Measurements from ENCODE around the gene UNG. TPM values are rescaled to one million over a fixed set of nuclear protein-coding genes. Genes with fewer than 3 reads are reported as not detected.
"Not testable (repeated sequence)": the region's sequence is repeated elsewhere in the genome, so short reads cannot be mapped to it uniquely, and the experiment has no call there.

Gene UNG
- total RNA-seq: 10 to 100 TPM in 1 of 2 donors, 1 to 10 TPM in 1; 4.9 to 13.5 TPM

- Histone ChIP-seq H3K9me3 (no peaks in the 10 kb centered on the region), H3K36me3 (replicated peaks in 1 of 2; ENCODE audit: insufficient read depth in 1 of 2, low read depth in 2 of 2) (peaks cover 0 to 4% of the 10 kb centered on the region in 2 donors), H3K27me3 (no peaks in the 10 kb centered on the region), H3K27ac (peak within 1 kb of the TSS; percentile 74 to 93 (median 86)), H3K4me3 (peak within 1 kb of the TSS; percentile 48 to 76), H3K4me1 (peaks cover 38% of the 10 kb centered on the region)
- DNase-seq: peak; percentile 97 to 98 (median 97)
- no peak for TF ChIP-seq POLR2A (IDR thresholded peaks at IDR 0.05)
- TF ChIP-seq CTCF (IDR thresholded peaks at IDR 0.05): no peak
- WGBS, 2 donors: 0% methylated on average over 10 to 60 of the region's 71 CpGs
- intact Hi-C loops (cut with DNase I): loop anchor here (10.0 kb wide), 1 partner anchor 213 kb away; the partner anchor contains the start of gene DAO
- ATAC-seq: peak; percentile 96
Measured at GRCh38 chr12:109097435-109098182, at the start of gene UNG. UNG (plus strand) TSS chr12:109097597; CDS start chr12:109097680, 83 bp downstream.

- DNase-seq; H3K27ac ChIP-seq; H3K4me3 ChIP-seq; ATAC-seq; intact Hi-C loops (cut with DNase I); H3K4me1 ChIP-seq; H3K27me3 ChIP-seq; H3K9me3 ChIP-seq; H3K36me3 ChIP-seq (replicated peaks in 1 of 2; ENCODE audit: insufficient read depth in 1 of 2, low read depth in 2 of 2): not testable (repeated sequence)
- 56 to 69% methylated on average over 3 of the region's 3 CpGs for WGBS, 2 donors
Measured at GRCh38 chr12:109048706-109049105, 48.7 kb upstream of the UNG start.

- H3K27me3 ChIP-seq; ATAC-seq; DNase-seq; H3K27ac ChIP-seq; H3K36me3 ChIP-seq (replicated peaks in 1 of 2; ENCODE audit: insufficient read depth in 1 of 2, low read depth in 2 of 2); H3K9me3 ChIP-seq; H3K4me3 ChIP-seq; intact Hi-C loops (cut with DNase I): not testable (repeated sequence)
- peaks cover 19% of the 10 kb centered on the region for H3K4me1 ChIP-seq
- 68 to 72% methylated on average over 8 of the region's 8 CpGs for WGBS, 2 donors
Measured at GRCh38 chr12:109049794-109050193, 47.6 kb upstream of the UNG start.

GRCh38 chr12:109052097-109052413 lies 45.3 kb upstream of the UNG start:
- WGBS, 2 donors: 12 to 13% methylated on average over 6 of the region's 6 CpGs
- H3K27me3 ChIP-seq: no peaks in the 10 kb centered on the region
- peak overlapping the region; percentile 58 to 99 for H3K4me3 ChIP-seq
- H3K9me3 ChIP-seq: no peaks in the 10 kb centered on the region
- intact Hi-C loops (cut with DNase I): no loop called here
- DNase-seq (no peak), ATAC-seq (no peak)
- H3K27ac ChIP-seq: peak overlapping the region in 3 of 4 donors; percentile 74 to 92 (median 83)
- TF ChIP-seq CTCF (IDR thresholded peaks at IDR 0.05) (no peak), POLR2A (IDR thresholded peaks at IDR 0.05) (no peak)
- H3K36me3 ChIP-seq (replicated peaks in 1 of 2; ENCODE audit: insufficient read depth in 1 of 2, low read depth in 2 of 2): no peaks in the 10 kb centered on the region
- H3K4me1 ChIP-seq: peaks cover 21% of the 10 kb centered on the region

GRCh38 chr12:109052414-109053323 lies 44.7 kb upstream of the UNG start, which contains the start of gene USP30:
USP30 (plus strand) TSS chr12:109052576; CDS start chr12:109052679, 103 bp downstream.
- H3K27ac ChIP-seq: peak within 1 kb of the TSS; percentile 61 to 92 (median 78)
- intact Hi-C loops (cut with DNase I): no loop called here

More at GRCh38 chr12:109052414-109053323, 44.7 kb upstream of the UNG start, which contains the start of gene USP30:
- Histone ChIP-seq H3K4me1 (peaks cover 21% of the 10 kb centered on the region), H3K4me3 (peak within 1 kb of the TSS; percentile 58 to 99), H3K9me3 (no peaks in the 10 kb centered on the region), H3K36me3 (replicated peaks in 1 of 2; ENCODE audit: insufficient read depth in 1 of 2, low read depth in 2 of 2) (no peaks in the 10 kb centered on the region), H3K27me3 (no peaks in the 10 kb centered on the region)
- ATAC-seq (peak; percentile 98), DNase-seq (peak; percentile 87 to 89 (median 88))
- peak in 1 of 7 experiments; percentile 12 for TF ChIP-seq CTCF (IDR thresholded peaks at IDR 0.05)
- peak; percentile 13 to 62 (median 58) for TF ChIP-seq POLR2A (IDR thresholded peaks at IDR 0.05)
- 0% methylated on average over 16 to 53 of the region's 61 CpGs for WGBS, 2 donors

Measured in body of pancreas (tissue), 4 donors.